ENCODE measurements around the gene SLC2A1.
"Not testable (repeated sequence)": the region's sequence is repeated elsewhere in the genome, so short reads cannot be mapped to it uniquely, and the experiment has no call there.

The SLC2A1 gene

DNA sequence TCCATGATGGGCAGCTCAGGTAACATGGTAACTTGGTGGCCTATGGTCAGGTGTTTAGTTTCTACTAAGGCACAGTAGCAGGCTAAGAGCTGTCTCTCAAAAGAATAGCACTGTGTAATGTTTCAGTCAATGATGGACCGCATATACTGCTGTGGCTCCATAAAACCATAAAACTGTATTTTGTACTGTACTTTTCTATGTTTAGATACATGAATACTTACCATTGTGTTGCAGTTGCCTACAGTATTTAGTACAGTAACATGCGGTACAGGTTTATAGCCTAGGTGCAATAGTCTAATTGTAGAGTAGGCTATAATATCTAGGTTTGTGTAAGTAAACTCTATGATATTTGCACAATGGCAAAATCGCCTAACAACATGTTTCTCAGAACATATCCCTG lies 50.6 kb downstream of the SLC2A1 start:
- TF ChIP-seq, protein P1, sequence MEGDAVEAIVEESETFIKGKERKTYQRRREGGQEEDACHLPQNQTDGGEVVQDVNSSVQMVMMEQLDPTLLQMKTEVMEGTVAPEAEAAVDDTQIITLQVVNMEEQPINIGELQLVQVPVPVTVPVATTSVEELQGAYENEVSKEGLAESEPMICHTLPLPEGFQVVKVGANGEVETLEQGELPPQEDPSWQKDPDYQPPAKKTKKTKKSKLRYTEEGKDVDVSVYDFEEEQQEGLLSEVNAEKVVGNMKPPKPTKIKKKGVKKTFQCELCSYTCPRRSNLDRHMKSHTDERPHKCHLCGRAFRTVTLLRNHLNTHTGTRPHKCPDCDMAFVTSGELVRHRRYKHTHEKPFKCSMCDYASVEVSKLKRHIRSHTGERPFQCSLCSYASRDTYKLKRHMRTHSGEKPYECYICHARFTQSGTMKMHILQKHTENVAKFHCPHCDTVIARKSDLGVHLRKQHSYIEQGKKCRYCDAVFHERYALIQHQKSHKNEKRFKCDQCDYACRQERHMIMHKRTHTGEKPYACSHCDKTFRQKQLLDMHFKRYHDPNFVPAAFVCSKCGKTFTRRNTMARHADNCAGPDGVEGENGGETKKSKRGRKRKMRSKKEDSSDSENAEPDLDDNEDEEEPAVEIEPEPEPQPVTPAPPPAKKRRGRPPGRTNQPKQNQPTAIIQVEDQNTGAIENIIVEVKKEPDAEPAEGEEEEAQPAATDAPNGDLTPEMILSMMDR (IDR thresholded peaks at IDR 0.05; ENCODE audit: insufficient read depth, low read length): no peak
- no peak for TF ChIP-seq SPI1 (IDR thresholded peaks at IDR 0.05; ENCODE audit: borderline replicate concordance, low read depth)
- TF ChIP-seq POLR2AphosphoS5 (IDR thresholded peaks at IDR 0.05; ENCODE audit: low read depth): no peak
- TF ChIP-seq GABPA (IDR thresholded peaks at IDR 0.05; ENCODE audit: low read depth): no peak
- TF ChIP-seq, protein P2, sequence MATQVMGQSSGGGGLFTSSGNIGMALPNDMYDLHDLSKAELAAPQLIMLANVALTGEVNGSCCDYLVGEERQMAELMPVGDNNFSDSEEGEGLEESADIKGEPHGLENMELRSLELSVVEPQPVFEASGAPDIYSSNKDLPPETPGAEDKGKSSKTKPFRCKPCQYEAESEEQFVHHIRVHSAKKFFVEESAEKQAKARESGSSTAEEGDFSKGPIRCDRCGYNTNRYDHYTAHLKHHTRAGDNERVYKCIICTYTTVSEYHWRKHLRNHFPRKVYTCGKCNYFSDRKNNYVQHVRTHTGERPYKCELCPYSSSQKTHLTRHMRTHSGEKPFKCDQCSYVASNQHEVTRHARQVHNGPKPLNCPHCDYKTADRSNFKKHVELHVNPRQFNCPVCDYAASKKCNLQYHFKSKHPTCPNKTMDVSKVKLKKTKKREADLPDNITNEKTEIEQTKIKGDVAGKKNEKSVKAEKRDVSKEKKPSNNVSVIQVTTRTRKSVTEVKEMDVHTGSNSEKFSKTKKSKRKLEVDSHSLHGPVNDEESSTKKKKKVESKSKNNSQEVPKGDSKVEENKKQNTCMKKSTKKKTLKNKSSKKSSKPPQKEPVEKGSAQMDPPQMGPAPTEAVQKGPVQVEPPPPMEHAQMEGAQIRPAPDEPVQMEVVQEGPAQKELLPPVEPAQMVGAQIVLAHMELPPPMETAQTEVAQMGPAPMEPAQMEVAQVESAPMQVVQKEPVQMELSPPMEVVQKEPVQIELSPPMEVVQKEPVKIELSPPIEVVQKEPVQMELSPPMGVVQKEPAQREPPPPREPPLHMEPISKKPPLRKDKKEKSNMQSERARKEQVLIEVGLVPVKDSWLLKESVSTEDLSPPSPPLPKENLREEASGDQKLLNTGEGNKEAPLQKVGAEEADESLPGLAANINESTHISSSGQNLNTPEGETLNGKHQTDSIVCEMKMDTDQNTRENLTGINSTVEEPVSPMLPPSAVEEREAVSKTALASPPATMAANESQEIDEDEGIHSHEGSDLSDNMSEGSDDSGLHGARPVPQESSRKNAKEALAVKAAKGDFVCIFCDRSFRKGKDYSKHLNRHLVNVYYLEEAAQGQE (IDR thresholded peaks at IDR 0.05; ENCODE audit: insufficient replicate concordance, low read depth): no peak
- Histone ChIP-seq H3K27ac (replicated peaks) (no peak overlapping the region), H3K4me3 (replicated peaks; ENCODE audit: insufficient read depth, low read length) (no peak overlapping the region), H3K27me3 (ENCODE audit: insufficient read depth, poor library complexity, severe bottlenecking) (no peaks in the 10 kb centered on the region)
- no peak for DNase-seq (ENCODE audit: low read depth in 1 of 2, low spot score in 1 of 2)

DNA sequence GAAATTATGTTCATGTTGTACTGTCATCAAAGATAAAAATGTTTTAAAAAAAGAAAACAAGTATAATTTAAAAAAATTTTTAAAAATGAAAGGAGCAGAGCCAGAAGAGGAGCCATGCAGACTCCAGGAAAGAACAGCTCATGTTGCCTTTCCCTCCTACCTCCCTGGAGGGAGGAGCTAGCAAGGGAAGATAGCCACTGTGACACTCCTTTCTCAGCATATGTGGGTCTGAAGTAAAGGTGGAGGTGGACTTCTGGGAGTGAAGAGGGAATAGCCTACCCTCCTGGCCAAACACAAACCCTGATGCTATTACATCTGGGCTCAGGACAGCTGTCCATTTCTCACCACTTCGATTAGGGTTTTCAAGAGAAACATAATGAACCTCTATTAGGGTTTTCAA lies 54.2 kb downstream of the SLC2A1 start:
- DNase-seq (ENCODE audit: low read depth in 1 of 2, low spot score in 1 of 2): no peak
- no peaks in the 10 kb centered on the region for H3K27me3 ChIP-seq (ENCODE audit: insufficient read depth, poor library complexity, severe bottlenecking)

DNA sequence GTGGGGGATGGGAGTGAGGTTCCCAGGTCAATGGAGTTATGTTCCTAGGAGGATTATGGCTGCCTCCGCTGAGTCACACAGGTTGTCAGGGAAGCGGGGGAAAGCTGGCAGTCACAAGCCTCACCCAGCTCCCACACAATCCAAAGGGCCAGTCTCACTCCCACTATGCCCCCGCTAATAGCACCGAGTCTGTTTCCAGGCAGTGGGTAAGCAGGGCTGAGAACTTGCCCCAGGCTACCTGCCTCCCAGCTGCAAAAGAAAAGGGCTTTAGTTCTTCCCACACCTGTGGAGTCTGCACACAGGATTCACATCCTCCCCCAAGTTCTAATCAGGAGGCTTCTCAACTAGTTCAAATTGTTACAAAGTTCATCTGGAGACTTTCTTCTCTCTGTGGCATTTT lies 58.7 kb downstream of the SLC2A1 start:
- not testable (repeated sequence) for H3K27ac ChIP-seq (replicated peaks); H3K4me3 ChIP-seq (replicated peaks; ENCODE audit: insufficient read depth, low read length); H3K27me3 ChIP-seq (ENCODE audit: insufficient read depth, poor library complexity, severe bottlenecking); DNase-seq (ENCODE audit: low read depth in 1 of 2, low spot score in 1 of 2)

More for the DNA sequence above, 54.2 kb downstream of the SLC2A1 start:
- TF ChIP-seq, protein P2 (IDR thresholded peaks at IDR 0.05; ENCODE audit: insufficient replicate concordance, low read depth): no peak
- no peak for TF ChIP-seq SPI1 (IDR thresholded peaks at IDR 0.05; ENCODE audit: borderline replicate concordance, low read depth)
- TF ChIP-seq GABPA (IDR thresholded peaks at IDR 0.05; ENCODE audit: low read depth): no peak
- H3K4me3 ChIP-seq (replicated peaks; ENCODE audit: insufficient read depth, low read length): no peak overlapping the region
- no peak overlapping the region for H3K27ac ChIP-seq (replicated peaks)

DNA sequence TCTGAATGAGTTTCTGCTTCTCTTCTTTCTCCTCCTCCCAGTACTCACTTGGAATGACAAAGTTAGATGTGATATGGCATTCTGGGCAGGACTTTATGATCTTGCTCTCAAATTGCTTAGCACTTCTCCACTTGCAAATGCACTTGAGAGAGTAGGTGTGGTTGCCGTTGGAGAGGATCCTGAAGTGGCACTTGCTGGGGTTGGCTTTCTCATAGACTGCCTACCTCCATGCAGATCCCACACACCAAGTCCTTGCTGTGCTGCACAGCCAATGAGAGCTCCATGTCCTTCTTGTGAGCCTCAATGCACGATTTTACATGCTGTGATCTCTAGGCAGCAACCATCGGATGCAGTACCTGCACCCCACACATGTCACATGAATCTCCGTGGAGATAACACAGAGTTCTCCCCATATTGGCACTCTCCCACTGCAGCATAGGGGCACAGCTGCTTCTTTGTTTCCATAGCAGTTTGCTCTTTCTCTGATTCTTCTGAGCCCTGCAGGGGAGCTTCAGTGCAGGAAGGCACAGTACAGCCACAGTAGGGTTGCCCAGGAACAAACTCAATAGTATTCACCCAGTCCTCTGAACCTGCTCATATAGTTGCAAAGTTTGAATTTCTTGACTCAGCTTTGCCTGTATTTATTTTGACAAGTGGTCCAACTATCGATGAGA lies 67.1 kb downstream of the SLC2A1 start:
- H3K27me3 ChIP-seq (ENCODE audit: insufficient read depth, poor library complexity, severe bottlenecking): no peaks in the 10 kb centered on the region
- no peak overlapping the region for H3K27ac ChIP-seq (replicated peaks)
- DNase-seq (ENCODE audit: low read depth in 1 of 2, low spot score in 1 of 2): no peak
- TF ChIP-seq GABPA (IDR thresholded peaks at IDR 0.05; ENCODE audit: low read depth): no peak
- TF ChIP-seq, protein P1 (IDR thresholded peaks at IDR 0.05; ENCODE audit: insufficient read depth, low read length): no peak
- TF ChIP-seq SPI1 (IDR thresholded peaks at IDR 0.05; ENCODE audit: borderline replicate concordance, low read depth): no peak
- TF ChIP-seq, protein P2 (IDR thresholded peaks at IDR 0.05; ENCODE audit: insufficient replicate concordance, low read depth): no peak
- no peak for TF ChIP-seq POLR2AphosphoS5 (IDR thresholded peaks at IDR 0.05; ENCODE audit: low read depth)
- H3K4me3 ChIP-seq (replicated peaks; ENCODE audit: insufficient read depth, low read length): no peak overlapping the region

All from HL-60 (cell line).